Caco-2 (cell line): Measurements from ENCODE around the gene GNPNAT1. TPM values are rescaled to one million over a fixed set of nuclear protein-coding genes. Genes with fewer than 3 reads are reported as not detected.

Experiments used
- BruUV-seq: library from RNA; stranded (reverse); fragments of 400-500 nt; replicated peaks from 2 replicates; lab custom pipeline; 2021; lab: Mats Ljungman, UMichigan
- CTCF ChIA-PET: fragments of 300-600 bp; sonication (Branson Sonifier 250); formaldehyde crosslinking; loops from one replicate; lab custom pipeline; 2022; ENCODE audit warnings: antibody characterized with exemption; lab: Charles Lee
- POLR2A ChIA-PET: fragments of 300-600 bp; sonication (Branson Sonifier 250); formaldehyde crosslinking; loops from one replicate; lab custom pipeline; 2022; ENCODE audit warnings: antibody characterized with exemption; lab: Charles Lee
- DNase-seq, 2 experiments: peaks; one replicate each; pipeline versions ENCODE4 v3.0.0 to v3.0.0-alpha.2; 2020 to 2022
- H3K27me3 ChIP-seq: replicated peaks from 2 replicates; pipeline ENCODE4 v1.6.0; 2011; ENCODE audit warnings: low read length; ENCODE audit not compliant: control insufficient read depth, insufficient read depth
- H3K36me3 ChIP-seq: 2 replicates; pipeline ENCODE4 v1.5.1; 2011; ENCODE audit warnings: low read length; ENCODE audit not compliant: control insufficient read depth, insufficient read depth
- H3K4me1 ChIP-seq: fragments of 250-450 bp; sonication (Bioruptor Pico); 2 replicates; pipeline ENCODE4 v1.5.1; 2020; ENCODE audit warnings: mild to moderate bottlenecking
- H3K4me3 ChIP-seq: 2 replicates; pipeline ENCODE4 v1.5.1; 2011; ENCODE audit warnings: low read depth, mild to moderate bottlenecking, control low read depth, low read length
- H3K9me3 ChIP-seq: fragments of 250-450 bp; sonication (Bioruptor Pico); 2 replicates; pipeline ENCODE4 v1.5.1; 2020; ENCODE audit warnings: mild to moderate bottlenecking, moderate library complexity
- H3K27ac Mint-ChIP-seq: one replicate; pipeline ENCODE4 v1.8.0; 2022; ENCODE audit warnings: mixed read lengths; ENCODE audit not compliant: unreplicated experiment
- H3K27me3 Mint-ChIP-seq: one replicate; pipeline ENCODE4 v1.8.0; 2022; ENCODE audit warnings: mixed read lengths; ENCODE audit not compliant: insufficient read depth, unreplicated experiment
- H3K36me3 Mint-ChIP-seq: one replicate; pipeline ENCODE4 v1.8.0; 2022; ENCODE audit warnings: mild to moderate bottlenecking, mixed read lengths; ENCODE audit not compliant: insufficient read depth, unreplicated experiment
- H3K4me1 Mint-ChIP-seq: one replicate; pipeline ENCODE4 v1.8.0; 2022; ENCODE audit warnings: low read depth, mixed read lengths; ENCODE audit not compliant: unreplicated experiment
- H3K4me3 Mint-ChIP-seq: one replicate; pipeline ENCODE4 v1.8.0; 2022; ENCODE audit warnings: mild to moderate bottlenecking, moderate library complexity, mixed read lengths; ENCODE audit not compliant: unreplicated experiment
- H3K9me3 Mint-ChIP-seq: one replicate; pipeline ENCODE4 v1.8.0; 2022; ENCODE audit warnings: mixed read lengths; ENCODE audit not compliant: unreplicated experiment
- intact Hi-C: fragments of 100-400 bp; cut with micrococcal nuclease; formaldehyde crosslinking; loops from one replicate; pipeline ENCODE4 v1.10.0; 2022; ENCODE audit not compliant: unreplicated experiment
- total RNA-seq: library from RNA; stranded (reverse); gene quantifications from 2 replicates; pipeline ENCODE4 v1.2.3, GENCODE V29; 2022
- TF ChIP-seq, protein P1 (sequence below), 2 experiments: fragments of 200-600 bp in 1 of 2; IDR thresholded peaks; 1 replicate in 1 of 2; 2 replicates in 1 of 2; pipeline versions ENCODE4 v1.5.1 to v1.8.0; 2011 to 2022; ENCODE audit warnings: antibody characterized with exemption in 1 of 2, control low read depth in 1 of 2, inconsistent platforms in 1 of 2, low read depth in 1 of 2, low read length in 1 of 2, mild to moderate bottlenecking in 1 of 2, moderate library complexity in 1 of 2; ENCODE audit not compliant: insufficient read depth in 1 of 2, severe bottlenecking in 1 of 2, unreplicated experiment in 1 of 2

The GNPNAT1 gene
- total RNA-seq, 1 experiment from 2014 or later: 41.6 TPM

DNA sequence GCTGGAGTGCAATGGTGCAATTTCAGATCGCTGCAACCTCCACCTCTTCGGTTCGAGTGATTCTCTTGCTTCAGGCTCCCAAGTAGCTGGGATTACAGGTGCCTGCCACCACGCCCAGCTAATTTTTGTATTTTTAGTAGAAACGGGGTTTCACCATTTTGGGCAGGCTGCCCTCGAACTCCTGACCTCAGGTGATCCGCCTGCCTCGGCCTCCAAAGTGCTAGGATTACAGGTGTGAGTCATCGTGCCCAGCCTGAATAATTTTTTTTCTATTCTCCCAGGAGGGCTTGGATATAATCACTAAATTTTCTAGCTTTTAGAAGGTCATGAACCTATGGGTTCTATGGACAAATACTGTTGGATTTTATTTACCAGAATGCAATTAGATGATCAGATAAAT, 44.7 kb upstream of the GNPNAT1 start:
- no peak overlapping the region for H3K4me3 ChIP-seq
- H3K27me3 ChIP-seq: no peaks in the 10 kb centered on the region
- H3K4me1 ChIP-seq: no peaks in the 10 kb centered on the region
- no peaks in the 10 kb centered on the region; the same call in 1 of the 2 replicates for H3K36me3 ChIP-seq
- DNase-seq: no peak
- no peaks in the 10 kb centered on the region for H3K36me3 Mint-ChIP-seq
- intact Hi-C loops: no loop called here
- no peaks in the 10 kb centered on the region for H3K9me3 ChIP-seq
- no peak overlapping the region for H3K4me3 Mint-ChIP-seq
- no TSS peak for BruUV-seq
- H3K27ac Mint-ChIP-seq: no peak overlapping the region
- TF ChIP-seq, protein P1, sequence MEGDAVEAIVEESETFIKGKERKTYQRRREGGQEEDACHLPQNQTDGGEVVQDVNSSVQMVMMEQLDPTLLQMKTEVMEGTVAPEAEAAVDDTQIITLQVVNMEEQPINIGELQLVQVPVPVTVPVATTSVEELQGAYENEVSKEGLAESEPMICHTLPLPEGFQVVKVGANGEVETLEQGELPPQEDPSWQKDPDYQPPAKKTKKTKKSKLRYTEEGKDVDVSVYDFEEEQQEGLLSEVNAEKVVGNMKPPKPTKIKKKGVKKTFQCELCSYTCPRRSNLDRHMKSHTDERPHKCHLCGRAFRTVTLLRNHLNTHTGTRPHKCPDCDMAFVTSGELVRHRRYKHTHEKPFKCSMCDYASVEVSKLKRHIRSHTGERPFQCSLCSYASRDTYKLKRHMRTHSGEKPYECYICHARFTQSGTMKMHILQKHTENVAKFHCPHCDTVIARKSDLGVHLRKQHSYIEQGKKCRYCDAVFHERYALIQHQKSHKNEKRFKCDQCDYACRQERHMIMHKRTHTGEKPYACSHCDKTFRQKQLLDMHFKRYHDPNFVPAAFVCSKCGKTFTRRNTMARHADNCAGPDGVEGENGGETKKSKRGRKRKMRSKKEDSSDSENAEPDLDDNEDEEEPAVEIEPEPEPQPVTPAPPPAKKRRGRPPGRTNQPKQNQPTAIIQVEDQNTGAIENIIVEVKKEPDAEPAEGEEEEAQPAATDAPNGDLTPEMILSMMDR (IDR thresholded peaks at IDR 0.05; ENCODE audit: insufficient read depth in 1 of 2, low read depth in 1 of 2, low read length in 1 of 2, severe bottlenecking in 1 of 2, unreplicated experiment in 1 of 2): no peak
- no peaks in the 10 kb centered on the region for H3K27me3 Mint-ChIP-seq
- no peaks in the 10 kb centered on the region for H3K4me1 Mint-ChIP-seq
- ChIA-PET POLR2A (no interaction called here), CTCF (no interaction called here)
- H3K9me3 Mint-ChIP-seq: no peaks in the 10 kb centered on the region

DNA sequence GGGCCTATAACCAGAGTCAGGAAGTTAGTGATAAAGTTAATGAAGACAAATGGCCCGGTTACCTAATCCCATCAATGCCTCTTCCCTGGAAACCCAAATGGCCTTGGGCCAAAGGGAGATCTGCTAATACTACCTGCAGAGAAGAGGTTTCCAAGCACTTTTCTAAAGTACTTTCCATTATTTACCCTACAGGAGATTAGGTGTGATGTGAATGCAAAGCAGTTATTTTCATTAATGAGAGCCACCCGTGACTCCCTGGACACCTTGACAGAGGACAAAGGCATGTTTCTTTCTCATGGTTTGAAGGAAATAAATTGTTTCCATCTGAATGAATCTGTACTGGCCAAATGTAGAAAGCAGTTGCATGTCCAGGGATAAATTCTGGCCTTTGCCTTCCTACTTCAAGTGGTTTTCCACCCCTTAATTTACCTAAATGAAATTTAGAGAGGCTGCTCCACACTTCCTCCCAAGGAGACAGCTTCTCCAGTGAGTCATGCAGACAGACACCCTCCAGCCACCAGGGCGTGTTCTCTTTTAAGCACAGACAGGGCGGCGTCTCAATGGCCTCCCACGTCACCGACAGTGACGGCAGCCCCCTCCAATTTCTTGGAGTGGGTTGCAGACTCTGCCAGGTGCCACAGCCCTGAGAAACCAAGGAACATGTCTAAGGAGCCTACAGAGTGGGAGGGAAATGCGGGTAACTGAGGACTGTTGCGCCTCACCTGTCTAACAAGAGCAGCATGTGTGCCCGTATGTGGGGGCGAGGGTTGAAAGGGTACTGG, 43.9 kb upstream of the GNPNAT1 start:
- CTCF ChIA-PET: no interaction called here

DNA sequence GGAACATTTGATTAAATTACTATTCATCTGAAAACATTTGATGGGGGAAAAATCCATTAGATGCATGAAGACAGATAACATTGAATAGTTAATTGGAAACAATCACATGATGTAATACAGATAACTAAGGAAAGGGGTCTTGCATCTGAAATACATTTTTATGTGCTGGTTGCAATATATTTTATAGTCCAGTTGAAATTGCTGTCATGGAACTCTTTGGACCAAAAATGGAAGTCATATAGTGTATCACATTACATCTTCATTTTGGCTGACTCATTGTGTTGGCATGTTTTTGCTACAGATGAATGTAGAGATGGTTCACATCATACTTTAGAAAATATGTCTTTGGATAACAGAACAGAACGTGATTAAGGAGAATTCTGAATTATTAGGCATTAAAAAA, 43.0 kb upstream of the GNPNAT1 start:
- no peaks in the 10 kb centered on the region for H3K36me3 Mint-ChIP-seq
- no peaks in the 10 kb centered on the region for H3K27me3 Mint-ChIP-seq
- Histone ChIP-seq H3K36me3 (no peaks in the 10 kb centered on the region; the same call in 1 of the 2 replicates), H3K27me3 (no peaks in the 10 kb centered on the region), H3K4me1 (no peaks in the 10 kb centered on the region), H3K9me3 (no peaks in the 10 kb centered on the region), H3K4me3 (no peak overlapping the region)
- no peak overlapping the region for H3K27ac Mint-ChIP-seq
- BruUV-seq: no TSS peak
- intact Hi-C loops: no loop called here
- no peaks in the 10 kb centered on the region for H3K9me3 Mint-ChIP-seq
- TF ChIP-seq, protein P1 (IDR thresholded peaks at IDR 0.05; ENCODE audit: insufficient read depth in 1 of 2, low read depth in 1 of 2, low read length in 1 of 2, severe bottlenecking in 1 of 2, unreplicated experiment in 1 of 2): no peak
- no peak for DNase-seq
- ChIA-PET POLR2A (no interaction called here), CTCF (no interaction called here)
- H3K4me1 Mint-ChIP-seq: no peaks in the 10 kb centered on the region
- H3K4me3 Mint-ChIP-seq: no peak overlapping the region

More for the DNA sequence above, 43.9 kb upstream of the GNPNAT1 start:
- no peaks in the 10 kb centered on the region for H3K9me3 ChIP-seq
- intact Hi-C loops: no loop called here
- H3K4me1 ChIP-seq: no peaks in the 10 kb centered on the region
- no peaks in the 10 kb centered on the region; the same call in 1 of the 2 replicates for H3K36me3 ChIP-seq
- TF ChIP-seq, protein P1 (IDR thresholded peaks at IDR 0.05; ENCODE audit: insufficient read depth in 1 of 2, low read depth in 1 of 2, low read length in 1 of 2, severe bottlenecking in 1 of 2, unreplicated experiment in 1 of 2): no peak
- DNase-seq: no peak
- BruUV-seq: no TSS peak
- POLR2A ChIA-PET: no interaction called here
- Mint-ChIP-seq H3K4me1 (no peaks in the 10 kb centered on the region), H3K27me3 (no peaks in the 10 kb centered on the region), H3K4me3 (no peak overlapping the region), H3K27ac (no peak overlapping the region), H3K36me3 (no peaks in the 10 kb centered on the region), H3K9me3 (no peaks in the 10 kb centered on the region)
- no peaks in the 10 kb centered on the region for H3K27me3 ChIP-seq
- no peak overlapping the region for H3K4me3 ChIP-seq
